ENCODE results near the gene TBC1D2.

The TBC1D2 gene

GRCh38 chr9:98281281-98281680 lies 25.8 kb upstream of the TBC1D2 start:
- no peak for TF ChIP-seq EZH2phosphoT487 (IDR thresholded peaks at IDR 0.05; ENCODE audit: low read depth)
- TF ChIP-seq CTCF (IDR thresholded peaks at IDR 0.05; ENCODE audit: low read depth, low read length), result no peak
- Histone ChIP-seq H2AFZ (ENCODE audit: low read depth, low read length) (no peak overlapping the region), H3K36me3 (replicated peaks; ENCODE audit: low read depth, low read length) (no peaks in the 10 kb centered on the region), H4K20me1 (ENCODE audit: insufficient read depth, low read length) (no peaks in the 10 kb centered on the region), H3K27ac (ENCODE audit: low read length) (no peak overlapping the region), H3K79me2 (ENCODE audit: low read length) (no peaks in the 10 kb centered on the region), H3K9me3 (ENCODE audit: insufficient read depth, low read length) (no peaks in the 10 kb centered on the region), H3K4me3 (ENCODE audit: low read length) (no peak overlapping the region), H3K27me3 (ENCODE audit: low read depth, low read length) (peaks cover 41% of the 10 kb centered on the region), H3K9ac (ENCODE audit: low read length) (no peak overlapping the region), H3K4me1 (ENCODE audit: low read length) (no peaks in the 10 kb centered on the region), H3K4me2 (ENCODE audit: low read length) (no peak overlapping the region)

- H3K36me3 ChIP-seq (replicated peaks; ENCODE audit: low read depth, low read length), result no peaks in the 10 kb centered on the region
- no peaks in the 10 kb centered on the region for H3K9me3 ChIP-seq (ENCODE audit: insufficient read depth, low read length)
- no peak overlapping the region for H2AFZ ChIP-seq (ENCODE audit: low read depth, low read length)
- H3K9ac ChIP-seq (ENCODE audit: low read length), result no peak overlapping the region
- no peak for TF ChIP-seq CTCF (IDR thresholded peaks at IDR 0.05; ENCODE audit: low read depth, low read length)
- TF ChIP-seq EZH2phosphoT487 (IDR thresholded peaks at IDR 0.05; ENCODE audit: low read depth), result no peak
- H3K4me1 ChIP-seq (ENCODE audit: low read length), result no peaks in the 10 kb centered on the region
- no peak overlapping the region for H3K4me3 ChIP-seq (ENCODE audit: low read length)
- no peak overlapping the region for H3K27ac ChIP-seq (ENCODE audit: low read length)
- no peaks in the 10 kb centered on the region for H3K79me2 ChIP-seq (ENCODE audit: low read length)
- H3K27me3 ChIP-seq (ENCODE audit: low read depth, low read length), result peaks cover 47% of the 10 kb centered on the region
- H3K4me2 ChIP-seq (ENCODE audit: low read length), result no peak overlapping the region
- H4K20me1 ChIP-seq (ENCODE audit: insufficient read depth, low read length), result no peaks in the 10 kb centered on the region
Measured at GRCh38 chr9:98280574-98280973, 25.1 kb upstream of the TBC1D2 start.

- no peaks in the 10 kb centered on the region for H3K79me2 ChIP-seq (ENCODE audit: low read length)
- H3K27me3 ChIP-seq (ENCODE audit: low read depth, low read length), result peaks cover 52% of the 10 kb centered on the region
- H3K4me2 ChIP-seq (ENCODE audit: low read length), result no peak overlapping the region
- no peak overlapping the region for H2AFZ ChIP-seq (ENCODE audit: low read depth, low read length)
- no peaks in the 10 kb centered on the region for H4K20me1 ChIP-seq (ENCODE audit: insufficient read depth, low read length)
- no peak overlapping the region for H3K9ac ChIP-seq (ENCODE audit: low read length)
- no peak overlapping the region for H3K27ac ChIP-seq (ENCODE audit: low read length)
- no peak overlapping the region for H3K4me3 ChIP-seq (ENCODE audit: low read length)
- no peaks in the 10 kb centered on the region for H3K36me3 ChIP-seq (replicated peaks; ENCODE audit: low read depth, low read length)
- H3K9me3 ChIP-seq (ENCODE audit: insufficient read depth, low read length), result no peaks in the 10 kb centered on the region
- TF ChIP-seq CTCF (IDR thresholded peaks at IDR 0.05; ENCODE audit: low read depth, low read length), result no peak
- H3K4me1 ChIP-seq (ENCODE audit: low read length), result no peaks in the 10 kb centered on the region
Measured at GRCh38 chr9:98280162-98280561, 24.7 kb upstream of the TBC1D2 start.

- no peak overlapping the region for H3K4me2 ChIP-seq (ENCODE audit: low read length)
- TF ChIP-seq EZH2phosphoT487 (IDR thresholded peaks at IDR 0.05; ENCODE audit: low read depth), result no peak
- no peak for TF ChIP-seq CTCF (IDR thresholded peaks at IDR 0.05; ENCODE audit: low read depth, low read length)
- peaks cover 43% of the 10 kb centered on the region for H3K27me3 ChIP-seq (ENCODE audit: low read depth, low read length)
- H3K36me3 ChIP-seq (replicated peaks; ENCODE audit: low read depth, low read length), result no peaks in the 10 kb centered on the region
- H4K20me1 ChIP-seq (ENCODE audit: insufficient read depth, low read length), result no peaks in the 10 kb centered on the region
- no peaks in the 10 kb centered on the region for H3K9me3 ChIP-seq (ENCODE audit: insufficient read depth, low read length)
- no peaks in the 10 kb centered on the region for H3K79me2 ChIP-seq (ENCODE audit: low read length)
- H3K27ac ChIP-seq (ENCODE audit: low read length), result no peak overlapping the region
- no peaks in the 10 kb centered on the region for H3K4me1 ChIP-seq (ENCODE audit: low read length)
- H3K9ac ChIP-seq (ENCODE audit: low read length), result no peak overlapping the region
- H2AFZ ChIP-seq (ENCODE audit: low read depth, low read length), result no peak overlapping the region
- no peak overlapping the region for H3K4me3 ChIP-seq (ENCODE audit: low read length)
Measured at GRCh38 chr9:98276907-98277469, 21.5 kb upstream of the TBC1D2 start.
